Activated T-helper 1 cell treated with anti-CD3 and anti-CD28 coated beads, Interleukin-12 subunit alpha, Interleukin-12 subunit beta, Interleukin-2, Interleukin-4 antibody, amounts not matched to agents 30 ng/mL and 10 ng/mL and 1 ng/mL, durations not matched to agents 14 hours and 24 hours and 36 hours (primary cell): ENCODE data around the gene PRPF19. TPM values are rescaled to one million over a fixed set of nuclear protein-coding genes. Genes with fewer than 3 reads are reported as not detected.

Experiments used
- DNase-seq: peaks from one replicate; pipeline ENCODE4 v3.0.0; 2021; ENCODE audit warnings: low spot score
- H3K27ac Mint-ChIP-seq: one replicate; pipeline ENCODE4 v1.8.0; 2021; ENCODE audit warnings: mild to moderate bottlenecking, mixed read lengths
- H3K27me3 Mint-ChIP-seq: one replicate; pipeline ENCODE4 v1.8.0; 2022; ENCODE audit warnings: mild to moderate bottlenecking, moderate library complexity, mixed read lengths; ENCODE audit not compliant: insufficient read depth
- H3K36me3 Mint-ChIP-seq: one replicate; pipeline ENCODE4 v1.8.0; 2021; ENCODE audit warnings: low read depth, mixed read lengths
- H3K4me1 Mint-ChIP-seq: one replicate; pipeline ENCODE4 v1.8.0; 2021; ENCODE audit warnings: low read depth, mixed read lengths
- H3K4me3 Mint-ChIP-seq: one replicate; pipeline ENCODE4 v1.8.0; 2021; ENCODE audit warnings: mild to moderate bottlenecking, moderate library complexity, mixed read lengths
- H3K9me3 Mint-ChIP-seq: one replicate; pipeline ENCODE4 v1.8.0; 2021; ENCODE audit warnings: mixed read lengths
- intact Hi-C: fragments of 100-400 bp; cut with micrococcal nuclease; formaldehyde crosslinking; loops from one replicate; pipeline ENCODE4 v1.15.1; 2024
- total RNA-seq: library from RNA; stranded (reverse); gene quantifications from 2 replicates; pipeline ENCODE4 v1.2.3, GENCODE V29; 2022

PRPF19 gene
- 221 and 222 TPM in 2 replicates for total RNA-seq

- intact Hi-C loops, result loop anchor here (1.0 to 2.0 kb wide), 6 partner anchors 9 to 524 kb away; partner anchors contain the start of genes DDB1, SDHAF2, TKFC and VPS37C
- DNase-seq, result peak; percentile 99
- peak within 1 kb of the TSS; percentile 90 for H3K27ac Mint-ChIP-seq
- peaks cover 38% of the 10 kb centered on the region for H3K4me1 Mint-ChIP-seq
- peak within 1 kb of the TSS; percentile 90 for H3K4me3 Mint-ChIP-seq
- peaks cover 15% of the 10 kb centered on the region for H3K27me3 Mint-ChIP-seq
- H3K9me3 Mint-ChIP-seq, result no peaks in the 10 kb centered on the region
- H3K36me3 Mint-ChIP-seq, result peaks cover 22% of the 10 kb centered on the region
These were observed at the start of gene PRPF19 for GRCh38 chr11:60906132-60906972. PRPF19 (minus strand) TSS chr11:60906585; CDS start chr11:60906382, 203 bp downstream.

- Mint-ChIP-seq H3K27me3 (peaks cover 32% of the 10 kb centered on the region), H3K36me3 (no peaks in the 10 kb centered on the region), H3K4me3 (no peak overlapping the region), H3K27ac (no peak overlapping the region), H3K4me1 (peaks cover 15% of the 10 kb centered on the region), H3K9me3 (no peaks in the 10 kb centered on the region)
- intact Hi-C loops, result no loop called here
- no peak for DNase-seq
These were observed 49.2 kb upstream of the PRPF19 start for GRCh38 chr11:60955571-60955970.

GRCh38 chr11:60954421-60954820 lies 48.0 kb upstream of the PRPF19 start:
- intact Hi-C loops, result no loop called here
- no peaks in the 10 kb centered on the region for H3K9me3 Mint-ChIP-seq
- H3K4me3 Mint-ChIP-seq, result no peak overlapping the region
- DNase-seq, result no peak
- H3K4me1 Mint-ChIP-seq, result peaks cover 15% of the 10 kb centered on the region
- no peak overlapping the region for H3K27ac Mint-ChIP-seq
- peaks cover 32% of the 10 kb centered on the region for H3K27me3 Mint-ChIP-seq
- H3K36me3 Mint-ChIP-seq, result no peaks in the 10 kb centered on the region

GRCh38 chr11:60953781-60954180 lies 47.4 kb upstream of the PRPF19 start:
- intact Hi-C loops, result loop anchor here (2.0 kb wide), 1 partner anchor 39 kb away; the partner anchor contains the start of gene TMEM109
- DNase-seq, result no peak
- Mint-ChIP-seq H3K36me3 (no peaks in the 10 kb centered on the region), H3K4me3 (no peak overlapping the region), H3K27ac (no peak overlapping the region), H3K9me3 (no peaks in the 10 kb centered on the region), H3K4me1 (peaks cover 15% of the 10 kb centered on the region), H3K27me3 (peaks cover 31% of the 10 kb centered on the region)

GRCh38 chr11:60952742-60953170 lies 46.4 kb upstream of the PRPF19 start:
- Mint-ChIP-seq H3K27me3 (peaks cover 31% of the 10 kb centered on the region), H3K27ac (no peak overlapping the region), H3K36me3 (no peaks in the 10 kb centered on the region), H3K9me3 (no peaks in the 10 kb centered on the region), H3K4me1 (peaks cover 15% of the 10 kb centered on the region), H3K4me3 (no peak overlapping the region)
- no peak for DNase-seq
- intact Hi-C loops, result loop anchor here (2.0 kb wide), 1 partner anchor 38 kb away; the partner anchor contains the start of gene TMEM109

GRCh38 chr11:60951904-60952741 lies 45.7 kb upstream of the PRPF19 start, which contains the start of gene SLC15A3:
SLC15A3 (minus strand) TSS chr11:60952176; CDS start chr11:60951551, 625 bp downstream.
- H3K27ac Mint-ChIP-seq, result peak within 1 kb of the TSS; percentile 55
- H3K4me1 Mint-ChIP-seq, result peaks cover 15% of the 10 kb centered on the region
- peaks cover 31% of the 10 kb centered on the region for H3K27me3 Mint-ChIP-seq
- no peak for DNase-seq
- H3K4me3 Mint-ChIP-seq, result peak within 1 kb of the TSS; percentile 78
- intact Hi-C loops, result loop anchor here (2.0 kb wide), 1 partner anchor 37 kb away; the partner anchor contains the start of gene TMEM109
- no peaks in the 10 kb centered on the region for H3K9me3 Mint-ChIP-seq
- no peaks in the 10 kb centered on the region for H3K36me3 Mint-ChIP-seq

- no peak for DNase-seq
- peaks cover 15% of the 10 kb centered on the region for H3K4me1 Mint-ChIP-seq
- H3K4me3 Mint-ChIP-seq, result peak overlapping the region; percentile 78
- no peaks in the 10 kb centered on the region for H3K9me3 Mint-ChIP-seq
- peaks cover 31% of the 10 kb centered on the region for H3K27me3 Mint-ChIP-seq
- H3K27ac Mint-ChIP-seq, result peak overlapping the region; percentile 48
- H3K36me3 Mint-ChIP-seq, result no peaks in the 10 kb centered on the region
- intact Hi-C loops, result no loop called here
These were observed 45.2 kb upstream of the PRPF19 start for GRCh38 chr11:60951606-60951903.

GRCh38 chr11:60950933-60951605 lies 44.7 kb upstream of the PRPF19 start:
- H3K27me3 Mint-ChIP-seq, result peaks cover 34% of the 10 kb centered on the region
- H3K4me3 Mint-ChIP-seq, result peak overlapping the region; percentile 78
- H3K36me3 Mint-ChIP-seq, result no peaks in the 10 kb centered on the region
- no peak overlapping the region for H3K27ac Mint-ChIP-seq
- no peak for DNase-seq
- H3K4me1 Mint-ChIP-seq, result peaks cover 15% of the 10 kb centered on the region
- no peaks in the 10 kb centered on the region for H3K9me3 Mint-ChIP-seq
- intact Hi-C loops, result no loop called here

GRCh38 chr11:60950024-60950423 lies 43.6 kb upstream of the PRPF19 start:
- Mint-ChIP-seq H3K36me3 (no peaks in the 10 kb centered on the region), H3K9me3 (no peaks in the 10 kb centered on the region), H3K4me1 (peaks cover 15% of the 10 kb centered on the region), H3K27me3 (peaks cover 34% of the 10 kb centered on the region), H3K27ac (no peak overlapping the region), H3K4me3 (peak overlapping the region; percentile 22)
- DNase-seq, result no peak
- intact Hi-C loops, result no loop called here

GRCh38 chr11:60948250-60948649 lies 41.9 kb upstream of the PRPF19 start:
- Mint-ChIP-seq H3K4me3 (no peak overlapping the region), H3K27ac (no peak overlapping the region), H3K36me3 (no peaks in the 10 kb centered on the region), H3K4me1 (peaks cover 15% of the 10 kb centered on the region), H3K9me3 (no peaks in the 10 kb centered on the region), H3K27me3 (peaks cover 30% of the 10 kb centered on the region)
- no peak for DNase-seq
- intact Hi-C loops, result no loop called here

- DNase-seq, result no peak
- no peak overlapping the region for H3K27ac Mint-ChIP-seq
- no peaks in the 10 kb centered on the region for H3K9me3 Mint-ChIP-seq
- no peaks in the 10 kb centered on the region for H3K36me3 Mint-ChIP-seq
- peaks cover 11% of the 10 kb centered on the region for H3K4me1 Mint-ChIP-seq
- peaks cover 26% of the 10 kb centered on the region for H3K27me3 Mint-ChIP-seq
- intact Hi-C loops, result no loop called here
- no peak overlapping the region for H3K4me3 Mint-ChIP-seq
These were observed 41.3 kb upstream of the PRPF19 start for GRCh38 chr11:60947700-60948099.

- H3K27ac Mint-ChIP-seq, result no peak overlapping the region
- no peaks in the 10 kb centered on the region for H3K36me3 Mint-ChIP-seq
- DNase-seq, result no peak
- peaks cover 2% of the 10 kb centered on the region for H3K4me1 Mint-ChIP-seq
- no peak overlapping the region for H3K4me3 Mint-ChIP-seq
- H3K27me3 Mint-ChIP-seq, result peaks cover 18% of the 10 kb centered on the region
- no peaks in the 10 kb centered on the region for H3K9me3 Mint-ChIP-seq
- intact Hi-C loops, result no loop called here
These were observed 40.3 kb upstream of the PRPF19 start for GRCh38 chr11:60946601-60947264.
